RWPE1 (cell line): ENCODE data around the gene CAV2.

Experiments used
- CTCF ChIA-PET: fragments of 350-600 bp; sonication (Branson Sonifier 250); formaldehyde crosslinking; extraction: SDS; loops from one replicate; lab custom pipeline; 2021; lab: Yijun Ruan, JAX
- POLR2A ChIA-PET: fragments of 400-600 bp; formaldehyde crosslinking; extraction: SDS; loops from one replicate; lab custom pipeline; 2020; ENCODE audit warnings: antibody characterized with exemption; ENCODE audit not compliant: low non-redundant PET; lab: Yijun Ruan, JAX
- DNase-seq: peaks from one replicate; pipeline ENCODE4 v3.0.0; 2012; ENCODE audit warnings: low spot score
- H3K27ac ChIP-seq: fragments of 450-650 bp; 2 replicates; pipeline ENCODE4 v1.5.1; 2017
- CTCF ChIP-seq: fragments of 450-650 bp; conservative IDR thresholded peaks from 2 replicates; pipeline ENCODE4 v1.5.1; 2017; ENCODE audit warnings: low read depth, mild to moderate bottlenecking

CAV2 gene, protein sequence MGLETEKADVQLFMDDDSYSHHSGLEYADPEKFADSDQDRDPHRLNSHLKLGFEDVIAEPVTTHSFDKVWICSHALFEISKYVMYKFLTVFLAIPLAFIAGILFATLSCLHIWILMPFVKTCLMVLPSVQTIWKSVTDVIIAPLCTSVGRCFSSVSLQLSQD

DNA sequence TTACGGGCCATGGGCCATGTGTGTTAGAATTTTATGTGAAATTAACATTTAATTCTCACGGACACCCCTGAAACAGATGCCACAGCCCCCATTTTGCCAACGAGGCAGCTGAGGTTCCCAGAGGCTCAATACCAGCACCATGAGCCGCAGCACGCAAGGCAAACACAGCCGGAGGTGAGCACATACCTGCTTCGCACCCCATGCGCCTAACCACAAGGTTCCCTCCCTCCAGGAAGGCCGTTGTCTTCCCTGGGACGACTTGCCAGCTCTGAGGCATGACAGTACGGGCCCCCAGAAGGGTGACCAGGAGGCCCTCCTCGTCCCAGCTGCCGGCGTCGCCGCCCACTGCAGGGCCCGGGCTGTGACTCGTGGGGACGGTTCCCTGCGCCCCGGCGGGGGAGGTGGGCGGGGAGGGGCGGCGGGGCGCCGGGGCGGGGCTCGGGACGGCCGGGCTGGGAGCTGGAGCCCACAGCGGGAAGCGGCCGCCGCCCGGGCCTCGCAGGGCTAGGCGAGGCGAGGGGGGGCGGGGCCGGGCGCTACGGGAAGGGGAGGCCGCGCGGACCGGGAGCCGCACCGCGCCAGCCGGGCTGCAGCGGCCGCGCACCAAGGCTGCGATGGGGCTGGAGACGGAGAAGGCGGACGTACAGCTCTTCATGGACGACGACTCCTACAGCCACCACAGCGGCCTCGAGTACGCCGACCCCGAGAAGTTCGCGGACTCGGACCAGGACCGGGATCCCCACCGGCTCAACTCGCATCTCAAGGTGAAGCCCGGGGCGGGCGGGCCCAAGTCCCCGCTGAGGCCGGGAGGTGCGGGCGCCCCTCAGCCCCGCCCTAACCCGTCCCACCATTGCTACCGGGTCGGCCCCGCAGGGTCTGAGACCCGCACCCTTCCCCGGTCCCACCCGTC, at the start of gene CAV2:
Gene CAV2, plus strand, starts transcription at position 571 of the 910 bp plus-strand sequence. Its CDS starts 44 bp downstream, at position 615.
- peak; percentile 74 for DNase-seq
- POLR2A ChIA-PET: interaction anchor here (0.6 to 1.1 kb wide), 3 partner anchors 27 to 121 kb away, joined by 3 to 4 read pairs (median 4); no protein-coding TSS in a partner anchor
- CTCF ChIA-PET: interaction anchor here (2.8 kb wide), 1 partner anchor 27 kb away, joined by 12 read pairs; no protein-coding TSS in a partner anchor
- TF ChIP-seq CTCF: no peak
- H3K27ac ChIP-seq: peak within 1 kb of the TSS; percentile 98

DNA sequence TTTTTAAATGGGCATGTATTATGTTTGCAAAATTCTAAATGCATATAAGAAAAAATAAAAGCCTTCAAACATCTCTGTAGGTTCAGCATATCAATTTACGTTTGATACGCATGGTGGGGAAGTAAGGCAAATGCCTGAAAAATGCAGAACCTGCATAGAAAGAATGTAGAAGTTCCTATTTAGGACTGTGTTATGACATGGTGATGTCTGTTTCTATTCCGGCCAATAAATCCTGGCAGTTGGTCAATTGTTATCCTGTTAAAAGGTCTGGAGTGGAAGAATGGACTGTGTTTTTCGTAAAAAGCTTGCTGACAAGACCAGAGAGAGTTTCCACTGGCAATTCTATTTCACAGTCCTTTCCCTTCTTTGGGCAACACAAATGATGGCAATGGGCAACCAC, 49.6 kb upstream of the CAV2 start:
- CTCF ChIA-PET: interaction anchor here (0.7 kb wide), 1 partner anchor 539 kb away, joined by 6 read pairs; no protein-coding TSS in a partner anchor
- no peak for DNase-seq
- H3K27ac ChIP-seq: no peak overlapping the region
- POLR2A ChIA-PET: no interaction called here
- no peak for TF ChIP-seq CTCF

DNA sequence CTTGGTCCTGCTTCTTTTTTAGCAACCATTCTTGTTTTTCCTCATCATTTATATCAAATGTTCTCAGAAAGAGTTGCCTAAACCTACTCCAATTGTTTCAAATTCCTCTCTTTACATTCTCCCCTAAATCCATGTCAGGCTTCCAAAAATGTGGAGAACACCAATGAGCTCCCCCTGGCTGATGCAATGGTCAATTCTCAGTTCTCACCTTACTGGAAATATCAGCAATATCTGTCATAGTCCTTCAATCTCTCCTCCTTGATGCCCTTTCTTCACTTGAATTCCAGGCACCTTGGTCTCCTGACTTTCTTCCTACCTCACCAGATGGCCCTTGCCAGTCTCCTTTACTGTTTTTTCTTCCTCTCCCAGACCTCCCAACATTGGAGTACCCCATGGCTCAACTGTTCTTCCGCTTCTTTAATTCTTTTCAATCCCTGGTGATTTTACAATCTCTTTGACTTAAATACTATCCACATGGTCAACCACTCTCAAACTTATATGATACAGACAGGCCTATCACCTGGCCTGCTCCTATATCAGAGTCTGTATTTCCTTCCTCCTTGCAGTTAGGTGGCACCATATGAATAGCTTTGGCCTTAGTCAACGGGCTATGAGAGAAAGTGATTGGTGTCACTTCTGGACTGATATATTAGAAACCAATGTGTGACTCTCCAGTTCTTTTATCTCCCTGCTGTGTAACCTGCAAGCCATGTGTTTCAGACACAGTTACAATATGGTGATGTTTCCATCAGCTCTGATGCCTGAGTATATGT, 47.4 kb upstream of the CAV2 start:
- TF ChIP-seq CTCF: no peak
- POLR2A ChIA-PET: no interaction called here
- no peak for DNase-seq
- H3K27ac ChIP-seq: no peak overlapping the region
- CTCF ChIA-PET: interaction anchor here (0.7 kb wide), 1 partner anchor 61 kb away, joined by 5 read pairs; no protein-coding TSS in a partner anchor

GRCh38 chr7:116454377-116454776, 45.2 kb upstream of the CAV2 start:
- TF ChIP-seq CTCF: no peak
- H3K27ac ChIP-seq: no peak overlapping the region
- ChIA-PET CTCF (interaction anchor here (0.5 kb wide), 1 partner anchor 384 kb away, joined by 3 read pairs; no protein-coding TSS in a partner anchor), POLR2A (no interaction called here)
- no peak for DNase-seq

DNA sequence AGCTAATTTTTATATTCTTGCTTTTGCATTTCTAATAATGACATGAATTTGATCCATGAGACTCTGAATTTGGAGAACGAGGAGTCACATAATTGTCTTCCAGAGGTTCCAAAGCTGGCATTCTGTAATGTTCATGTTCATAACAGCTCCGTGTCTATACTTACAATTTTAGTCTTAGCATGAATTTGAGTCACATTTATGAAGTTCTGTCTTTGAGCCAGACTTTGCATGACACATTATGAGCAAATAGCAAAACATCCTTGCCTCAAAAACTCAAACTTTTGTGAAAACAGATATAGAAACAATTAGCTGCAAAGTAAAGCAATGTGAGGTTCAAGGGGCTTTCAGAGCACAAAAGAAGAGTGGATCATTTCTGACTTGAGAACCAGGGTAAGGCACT, 44.5 kb upstream of the CAV2 start:
- CTCF ChIA-PET: interaction anchor here (0.5 to 0.6 kb wide), 2 partner anchors 54 to 385 kb away, joined by 3 read pairs; no protein-coding TSS in a partner anchor
- no peak for TF ChIP-seq CTCF

More for the DNA sequence above, 44.5 kb upstream of the CAV2 start:
- no peak overlapping the region for H3K27ac ChIP-seq
- no peak for DNase-seq
- POLR2A ChIA-PET: no interaction called here
